Measurements from ENCODE around the gene MGRN1.

DNA sequence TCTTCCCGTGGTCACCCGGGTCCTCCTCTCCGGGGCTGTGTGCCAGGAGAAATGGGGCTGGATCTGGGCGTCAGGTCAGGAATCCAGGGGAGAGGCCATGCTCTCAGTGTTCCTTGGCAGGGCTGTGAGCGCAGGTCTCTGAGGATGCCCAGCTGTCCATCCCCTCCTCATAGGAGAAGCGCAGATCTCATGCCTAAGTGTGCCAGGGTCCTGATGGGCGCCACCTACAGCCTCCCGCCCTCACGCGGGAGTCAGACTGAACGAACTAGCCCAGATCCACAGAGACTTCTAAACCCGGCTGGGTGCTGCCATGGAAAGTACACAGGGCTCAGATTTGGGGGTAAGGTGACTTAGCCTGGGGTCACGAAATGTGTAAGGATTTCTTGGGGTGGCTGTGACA is 24.3 kb downstream of the MGRN1 start:
- no peak for TF ChIP-seq POLR2A (IDR thresholded peaks at IDR 0.05)
- TF ChIP-seq, protein P1, sequence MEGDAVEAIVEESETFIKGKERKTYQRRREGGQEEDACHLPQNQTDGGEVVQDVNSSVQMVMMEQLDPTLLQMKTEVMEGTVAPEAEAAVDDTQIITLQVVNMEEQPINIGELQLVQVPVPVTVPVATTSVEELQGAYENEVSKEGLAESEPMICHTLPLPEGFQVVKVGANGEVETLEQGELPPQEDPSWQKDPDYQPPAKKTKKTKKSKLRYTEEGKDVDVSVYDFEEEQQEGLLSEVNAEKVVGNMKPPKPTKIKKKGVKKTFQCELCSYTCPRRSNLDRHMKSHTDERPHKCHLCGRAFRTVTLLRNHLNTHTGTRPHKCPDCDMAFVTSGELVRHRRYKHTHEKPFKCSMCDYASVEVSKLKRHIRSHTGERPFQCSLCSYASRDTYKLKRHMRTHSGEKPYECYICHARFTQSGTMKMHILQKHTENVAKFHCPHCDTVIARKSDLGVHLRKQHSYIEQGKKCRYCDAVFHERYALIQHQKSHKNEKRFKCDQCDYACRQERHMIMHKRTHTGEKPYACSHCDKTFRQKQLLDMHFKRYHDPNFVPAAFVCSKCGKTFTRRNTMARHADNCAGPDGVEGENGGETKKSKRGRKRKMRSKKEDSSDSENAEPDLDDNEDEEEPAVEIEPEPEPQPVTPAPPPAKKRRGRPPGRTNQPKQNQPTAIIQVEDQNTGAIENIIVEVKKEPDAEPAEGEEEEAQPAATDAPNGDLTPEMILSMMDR (IDR thresholded peaks at IDR 0.05), result no peak
